Neuron (in vitro differentiated cells): ENCODE results near the gene EXOC3L4.

Experiments
- H2AFZ ChIP-seq: one replicate; pipeline ENCODE4 v1.6.1; 2013; ENCODE audit warnings: low read depth, mild to moderate bottlenecking, inconsistent platforms, low read length, moderate library complexity
- H3K27me3 ChIP-seq: one replicate; pipeline ENCODE4 v1.6.1; 2013; ENCODE audit warnings: low read length; ENCODE audit not compliant: insufficient read depth
- H3K36me3 ChIP-seq: one replicate; pipeline ENCODE4 v1.6.1; 2013; ENCODE audit warnings: low read length; ENCODE audit not compliant: insufficient read depth
- H3K4me1 ChIP-seq: one replicate; pipeline ENCODE4 v1.6.1; 2013; ENCODE audit warnings: low read length; ENCODE audit not compliant: insufficient read depth
- H3K4me3 ChIP-seq: 2 replicates; pipeline ENCODE4 v1.5.1; 2013; ENCODE audit warnings: mild to moderate bottlenecking, low read length, moderate library complexity
- H3K9me3 ChIP-seq: one replicate; pipeline ENCODE4 v1.6.1; 2013; ENCODE audit warnings: low read length

EXOC3L4 gene

DNA sequence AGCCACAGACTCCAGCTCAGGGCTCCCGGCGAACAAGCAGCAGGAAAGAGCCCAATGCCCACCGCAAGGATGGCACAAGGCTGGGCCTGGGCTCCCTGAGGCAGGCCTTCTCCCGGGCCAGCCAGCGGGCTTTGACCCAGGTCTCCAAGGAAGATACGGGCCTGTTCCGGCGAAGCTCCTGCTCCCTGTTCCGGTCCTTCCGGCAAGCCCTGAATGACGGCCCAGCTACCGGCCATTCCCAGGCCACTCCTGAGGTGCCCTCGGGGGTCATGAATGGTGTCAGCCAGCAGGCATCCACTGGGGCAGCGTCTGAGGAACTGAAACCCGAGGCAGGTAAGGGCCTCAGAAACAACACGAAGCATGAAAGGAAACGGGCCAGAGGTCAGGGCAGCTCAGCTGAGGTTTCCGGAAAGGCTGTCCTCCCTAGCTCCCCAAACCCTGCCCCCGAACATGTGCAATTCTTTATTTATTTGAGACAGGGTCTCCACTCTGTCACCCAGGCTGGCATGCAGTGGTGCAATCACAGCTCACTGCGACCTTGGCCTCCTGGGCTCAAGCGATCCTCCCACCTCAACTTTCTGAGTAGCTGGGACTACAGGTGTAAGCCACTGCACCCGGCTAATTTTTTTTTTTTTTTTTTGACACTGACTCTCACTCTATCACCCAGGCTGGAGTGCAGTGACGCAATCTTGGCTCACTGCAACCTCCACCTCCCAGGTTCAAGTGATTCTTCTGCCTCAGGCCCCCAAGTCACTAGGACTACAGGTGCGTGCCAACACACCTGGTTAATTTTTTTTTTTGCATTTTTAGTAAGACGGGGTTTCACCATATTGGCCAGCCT, 6.0 kb downstream of the EXOC3L4 start:
- no peak overlapping the region for H3K4me3 ChIP-seq
- H3K4me1 ChIP-seq, result no peaks in the 10 kb centered on the region
- peaks cover 37% of the 10 kb centered on the region for H3K27me3 ChIP-seq

GRCh38 chr14:103101257-103101962, 6.9 kb downstream of the EXOC3L4 start:
- H3K9me3 ChIP-seq, result peaks cover 2% of the 10 kb centered on the region
- no peaks in the 10 kb centered on the region for H3K36me3 ChIP-seq
- peaks cover 37% of the 10 kb centered on the region for H3K27me3 ChIP-seq
- H3K4me1 ChIP-seq, result no peaks in the 10 kb centered on the region
- no peak overlapping the region for H2AFZ ChIP-seq
- H3K4me3 ChIP-seq, result no peak overlapping the region

More for the DNA sequence above, 6.0 kb downstream of the EXOC3L4 start:
- no peak overlapping the region for H2AFZ ChIP-seq
- H3K9me3 ChIP-seq, result peaks cover 2% of the 10 kb centered on the region
- no peaks in the 10 kb centered on the region for H3K36me3 ChIP-seq

DNA sequence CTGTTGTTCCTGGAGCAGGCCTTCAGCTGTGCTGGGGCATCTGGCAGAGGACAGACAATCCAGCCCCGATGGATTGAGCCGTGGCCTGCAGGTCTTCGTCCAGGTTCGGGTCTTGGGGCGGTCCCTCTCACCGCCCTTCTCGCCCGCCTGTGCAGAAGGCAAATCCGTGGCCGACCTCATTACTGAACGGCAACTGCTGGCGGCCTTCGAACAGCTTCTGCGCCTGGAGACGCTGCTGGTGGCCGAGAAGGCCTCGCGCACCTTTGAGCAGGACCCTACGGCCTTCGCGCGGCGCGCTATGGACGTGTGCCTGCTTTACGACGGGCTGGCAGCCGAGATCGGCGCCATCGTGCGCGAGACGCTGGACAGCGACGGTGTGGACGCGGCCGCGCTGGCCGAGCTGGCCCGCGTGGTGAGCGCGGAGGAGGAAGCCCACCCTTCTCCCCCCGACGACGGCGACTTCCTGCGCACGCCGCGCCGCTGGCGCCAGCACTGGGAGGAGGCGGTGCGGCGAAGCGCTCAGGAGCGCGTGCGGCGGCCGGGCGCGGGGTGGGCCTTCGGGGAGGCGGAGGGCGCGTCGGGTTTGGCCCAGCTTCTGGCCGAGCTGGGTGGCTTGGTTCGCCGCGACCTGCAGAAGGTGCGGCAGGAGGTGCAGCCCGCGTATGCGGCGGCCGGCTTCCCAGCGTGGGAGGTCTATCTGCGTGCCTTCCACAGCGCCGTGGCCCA, 7.6 kb downstream of the EXOC3L4 start:
- H3K4me3 ChIP-seq, result no peak overlapping the region
- peaks cover 2% of the 10 kb centered on the region for H3K9me3 ChIP-seq
- H3K27me3 ChIP-seq, result peaks cover 33% of the 10 kb centered on the region

GRCh38 chr14:103102689-103103260, 8.2 kb downstream of the EXOC3L4 start:
- no peaks in the 10 kb centered on the region for H3K4me1 ChIP-seq
- no peak overlapping the region for H2AFZ ChIP-seq
- no peak overlapping the region for H3K4me3 ChIP-seq
- H3K27me3 ChIP-seq, result peaks cover 26% of the 10 kb centered on the region
- no peaks in the 10 kb centered on the region for H3K36me3 ChIP-seq
- peaks cover 2% of the 10 kb centered on the region for H3K9me3 ChIP-seq

More for the DNA sequence above, 7.6 kb downstream of the EXOC3L4 start:
- no peaks in the 10 kb centered on the region for H3K36me3 ChIP-seq
- H3K4me1 ChIP-seq, result no peaks in the 10 kb centered on the region
- H2AFZ ChIP-seq, result no peak overlapping the region

DNA sequence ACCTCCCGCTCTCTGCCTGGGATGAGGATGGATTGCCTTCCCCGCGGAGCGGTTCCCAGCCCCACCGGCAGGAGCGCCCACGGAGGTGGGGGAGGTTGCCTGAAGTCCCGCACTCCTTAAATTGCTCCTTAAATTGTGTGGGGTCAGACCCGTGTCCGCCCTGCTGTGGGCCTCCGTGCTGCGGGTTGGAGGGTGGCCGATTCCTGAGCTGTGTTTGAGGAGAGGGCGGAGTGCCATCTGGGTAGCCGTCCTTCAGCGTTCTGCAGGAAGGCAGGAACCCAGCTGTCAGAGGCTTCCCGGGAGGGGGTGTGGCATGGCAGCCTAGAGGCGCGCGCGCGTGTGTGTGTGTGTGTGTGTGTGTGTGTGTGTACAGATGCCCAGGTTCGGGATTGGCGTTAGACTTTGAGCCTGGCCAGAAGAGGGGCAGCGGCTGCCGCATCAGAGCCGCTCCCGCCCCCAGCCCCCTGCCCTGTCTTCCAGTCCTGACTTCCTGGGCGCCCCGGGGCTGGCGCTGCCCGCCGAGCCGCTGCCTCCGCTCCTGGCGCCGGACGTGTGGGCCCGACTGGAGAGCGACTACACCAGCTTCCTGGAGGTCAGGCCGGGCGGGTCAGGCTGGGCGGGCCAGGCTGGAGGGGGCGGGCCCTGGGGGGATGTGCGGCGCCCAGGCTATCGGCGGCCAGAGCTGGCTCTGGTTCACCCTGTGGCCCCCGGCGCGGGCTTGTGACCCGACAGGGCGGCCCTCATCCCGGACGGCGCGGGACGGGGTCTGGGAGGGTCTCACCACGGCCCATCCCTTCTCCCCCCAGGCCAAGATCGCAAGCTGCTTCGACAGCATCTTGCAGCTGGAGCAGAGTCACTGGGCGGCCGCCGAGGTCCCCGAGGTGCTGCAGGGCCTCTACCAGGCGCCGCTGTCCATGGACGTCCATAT, 9.2 kb downstream of the EXOC3L4 start:
- no peak overlapping the region for H3K4me3 ChIP-seq
- H2AFZ ChIP-seq, result no peak overlapping the region
- peaks cover 2% of the 10 kb centered on the region for H3K9me3 ChIP-seq
- no peaks in the 10 kb centered on the region for H3K36me3 ChIP-seq
- H3K27me3 ChIP-seq, result peaks cover 23% of the 10 kb centered on the region
- no peaks in the 10 kb centered on the region for H3K4me1 ChIP-seq

DNA sequence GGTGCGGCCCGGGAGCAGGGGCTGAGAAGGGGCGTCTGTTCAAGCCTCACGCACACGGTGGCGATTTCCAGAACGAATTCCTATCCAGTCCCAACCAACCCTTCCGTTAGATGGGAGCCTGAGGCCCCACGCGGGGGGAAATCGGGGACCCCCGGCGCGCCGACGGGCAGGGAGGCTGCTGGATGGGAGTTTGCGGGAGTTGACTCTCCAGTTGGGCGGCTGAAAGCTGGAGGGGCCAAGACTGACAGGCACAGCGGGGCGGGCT, 9.8 kb downstream of the EXOC3L4 start:
- Histone ChIP-seq H3K27me3 (peaks cover 23% of the 10 kb centered on the region), H3K9me3 (peaks cover 2% of the 10 kb centered on the region), H2AFZ (no peak overlapping the region), H3K36me3 (no peaks in the 10 kb centered on the region), H3K4me3 (no peak overlapping the region), H3K4me1 (no peaks in the 10 kb centered on the region)

DNA sequence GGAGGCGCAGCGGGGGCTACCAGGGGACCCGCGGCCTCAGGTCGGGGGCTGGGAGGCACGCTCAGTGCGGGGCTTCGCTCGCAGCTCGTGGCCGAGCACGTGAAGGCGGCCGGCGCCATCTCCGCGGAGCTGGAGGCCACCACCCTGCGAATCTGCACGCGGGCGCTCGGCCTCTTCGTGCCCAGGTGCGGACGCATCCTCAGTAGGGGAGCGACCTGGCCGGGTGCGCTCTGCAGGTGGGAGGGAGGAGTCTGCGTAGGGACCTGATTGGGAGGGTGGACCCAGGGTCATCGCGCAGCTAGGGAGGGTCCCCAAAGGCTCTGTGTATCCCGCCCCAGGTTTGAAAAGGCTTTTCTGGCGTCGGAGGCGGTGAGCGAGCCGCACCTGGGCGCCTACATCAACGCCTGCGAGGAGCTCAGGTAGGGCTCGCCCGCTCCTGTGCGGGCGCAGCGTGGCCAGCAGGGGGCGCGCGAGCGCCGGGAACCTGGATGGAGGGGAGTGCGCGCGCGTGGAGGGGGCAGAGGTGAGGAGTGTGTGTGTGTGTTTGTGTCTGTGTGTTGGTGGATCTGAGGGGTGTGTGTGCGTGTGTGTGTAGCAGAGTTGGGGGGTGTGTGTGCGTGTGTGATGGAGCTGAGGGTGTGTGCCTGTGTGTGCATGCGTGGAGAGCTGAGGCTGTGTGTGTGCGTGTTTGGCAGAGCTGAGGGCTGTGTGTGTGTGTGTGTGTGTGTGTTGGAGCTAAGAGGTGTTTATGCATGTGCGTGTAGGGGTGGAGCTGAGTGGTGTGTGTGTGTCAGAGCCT, 10.3 kb downstream of the EXOC3L4 start:
- Histone ChIP-seq H3K36me3 (no peaks in the 10 kb centered on the region), H3K9me3 (peaks cover 2% of the 10 kb centered on the region), H2AFZ (no peak overlapping the region), H3K4me3 (no peak overlapping the region), H3K4me1 (peaks cover 3% of the 10 kb centered on the region), H3K27me3 (peaks cover 20% of the 10 kb centered on the region)

DNA sequence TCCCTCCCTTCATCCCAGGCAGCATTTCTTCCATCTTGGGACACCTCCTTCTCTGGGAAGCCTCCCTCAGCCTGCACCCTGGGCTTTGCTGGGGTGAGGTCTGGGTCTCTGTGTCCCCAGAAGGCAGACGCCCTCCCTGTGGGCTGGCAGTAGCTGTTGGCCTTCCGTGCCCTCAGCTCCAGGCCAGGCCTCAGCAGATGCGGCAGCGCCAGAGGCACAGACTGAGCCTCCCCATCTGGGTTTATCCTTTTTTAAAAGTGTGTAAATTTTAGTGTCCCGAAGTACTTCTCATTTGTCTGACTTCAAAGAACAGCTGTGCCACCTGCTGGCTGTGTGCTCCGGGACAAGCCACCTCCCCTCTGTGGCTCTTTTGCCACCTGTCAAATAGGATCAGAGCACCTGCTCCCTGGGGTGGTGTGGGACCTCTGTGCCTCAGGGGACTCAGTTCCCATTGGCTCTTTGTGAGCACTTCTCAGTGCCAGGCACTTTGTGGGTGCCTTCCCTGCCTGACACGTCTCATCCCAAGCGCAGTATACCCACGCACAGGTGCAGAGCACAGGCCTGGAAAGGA, 11.1 kb downstream of the EXOC3L4 start:
- H3K4me3 ChIP-seq, result no peak overlapping the region
- H2AFZ ChIP-seq, result no peak overlapping the region
- H3K9me3 ChIP-seq, result peaks cover 2% of the 10 kb centered on the region
- peaks cover 15% of the 10 kb centered on the region for H3K27me3 ChIP-seq
- no peaks in the 10 kb centered on the region for H3K36me3 ChIP-seq
- peaks cover 11% of the 10 kb centered on the region for H3K4me1 ChIP-seq

- H3K36me3 ChIP-seq, result no peaks in the 10 kb centered on the region
Measured at GRCh38 chr14:103107455-103107854, 12.9 kb downstream of the EXOC3L4 start.

GRCh38 chr14:103107941-103108748, 13.6 kb downstream of the EXOC3L4 start:
- Histone ChIP-seq H3K4me3 (no peak overlapping the region), H2AFZ (no peak overlapping the region), H3K27me3 (peaks cover 15% of the 10 kb centered on the region), H3K36me3 (no peaks in the 10 kb centered on the region), H3K4me1 (peaks cover 12% of the 10 kb centered on the region), H3K9me3 (peaks cover 2% of the 10 kb centered on the region)

More at GRCh38 chr14:103107455-103107854, 12.9 kb downstream of the EXOC3L4 start:
- Histone ChIP-seq H3K4me3 (no peak overlapping the region), H2AFZ (no peak overlapping the region), H3K4me1 (peaks cover 12% of the 10 kb centered on the region), H3K9me3 (peaks cover 2% of the 10 kb centered on the region), H3K27me3 (peaks cover 15% of the 10 kb centered on the region)

DNA sequence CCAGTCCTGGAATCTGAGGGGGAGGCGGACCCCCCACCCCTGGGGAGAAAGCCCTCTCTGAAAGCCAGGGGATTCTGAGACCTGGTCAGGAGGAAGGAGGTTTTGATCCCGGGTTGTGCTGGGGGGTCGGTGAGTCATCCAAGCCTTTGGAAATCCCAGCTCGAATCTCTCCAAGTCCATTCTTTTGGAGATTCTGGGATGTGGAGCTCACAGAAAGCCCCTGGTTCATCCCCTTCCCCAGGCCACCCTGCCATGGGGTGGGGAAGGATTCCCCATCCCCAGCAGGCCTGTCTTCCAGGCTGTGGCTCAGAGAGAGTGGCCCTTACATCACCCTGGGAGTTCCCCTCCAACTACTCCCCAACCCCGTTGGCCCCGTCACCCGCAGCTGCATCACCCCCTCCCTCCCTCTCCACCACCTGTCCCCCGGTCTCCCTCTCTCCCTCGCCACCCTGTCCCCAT, 14.3 kb downstream of the EXOC3L4 start:
- Histone ChIP-seq H3K4me1 (peaks cover 12% of the 10 kb centered on the region), H3K4me3 (no peak overlapping the region), H3K27me3 (peaks cover 10% of the 10 kb centered on the region)

More for the DNA sequence above, 14.3 kb downstream of the EXOC3L4 start:
- no peaks in the 10 kb centered on the region for H3K9me3 ChIP-seq
- no peak overlapping the region for H2AFZ ChIP-seq
- H3K36me3 ChIP-seq, result no peaks in the 10 kb centered on the region
